Natural killer cell (primary cell): ENCODE results near the gene LRP6. TPM values are rescaled to one million over a fixed set of nuclear protein-coding genes. Genes with fewer than 3 reads are reported as not detected.

Experiments used
- ATAC-seq, 3 donors: fragments of 150-1000 bp in 2 of 3; fragments of 200-7000 bp in 1 of 3; cut with Tn5 transposase; 1 replicate in 1 of 3; 2 replicates in 2 of 3; pipeline ENCODE4 v1.10.0; 2021; ENCODE audit warnings: mild to moderate bottlenecking in 2 of 3, moderate library complexity in 2 of 3
- DNase-seq, 2 donors: peaks; one replicate each; pipeline versions ENCODE4 v3.0.0 to v3.0.0-alpha.2; 2013 to 2021; ENCODE audit warnings: mixed read lengths in 1 of 2
- H3K27ac ChIP-seq: one replicate; pipeline ENCODE4 v1.5.1; 2013; ENCODE audit warnings: mild to moderate bottlenecking, low read length
- H3K27me3 ChIP-seq: one replicate; pipeline ENCODE4 v1.6.1; 2013; ENCODE audit warnings: low read length; ENCODE audit not compliant: control insufficient read depth, insufficient read depth
- H3K36me3 ChIP-seq: one replicate; pipeline ENCODE4 v1.6.1; 2013; ENCODE audit warnings: low read length; ENCODE audit not compliant: control insufficient read depth, insufficient read depth
- H3K4me1 ChIP-seq: one replicate; pipeline ENCODE4 v1.6.1; 2013; ENCODE audit warnings: low read length; ENCODE audit not compliant: control insufficient read depth, insufficient read depth
- H3K4me3 ChIP-seq: one replicate; pipeline ENCODE4 v1.5.1; 2013; ENCODE audit warnings: low read length
- H3K9me3 ChIP-seq: one replicate; pipeline ENCODE4 v1.6.1; 2013; ENCODE audit warnings: low read length; ENCODE audit not compliant: control insufficient read depth, insufficient read depth
- H3K27ac Mint-ChIP-seq, 2 donors: one replicate each; pipeline ENCODE4 v1.8.0; 2022; ENCODE audit warnings: mild to moderate bottlenecking in 2 of 2, mixed read lengths in 2 of 2, moderate library complexity in 1 of 2
- H3K27me3 Mint-ChIP-seq, 2 donors: one replicate each; pipeline ENCODE4 v1.8.0; 2022; ENCODE audit warnings: low read depth in 2 of 2, mixed read lengths in 2 of 2
- H3K36me3 Mint-ChIP-seq: one replicate; pipeline ENCODE4 v1.8.0; 2022; ENCODE audit warnings: mixed read lengths
- H3K4me1 Mint-ChIP-seq, 2 donors: one replicate each; pipeline ENCODE4 v1.8.0; 2022; ENCODE audit warnings: mixed read lengths in 2 of 2
- H3K4me3 Mint-ChIP-seq: one replicate; pipeline ENCODE4 v1.8.0; 2022; ENCODE audit warnings: mild to moderate bottlenecking, moderate library complexity, mixed read lengths
- H3K9me3 Mint-ChIP-seq, 2 donors: one replicate each; pipeline ENCODE4 v1.8.0; 2022; ENCODE audit warnings: mixed read lengths in 2 of 2
- WGBS: methylation state at CpG from one replicate; pipeline ENCODE4 v1.1.7; 2013; ENCODE audit warnings: missing lambda C conversion rate; ENCODE audit not compliant: insufficient coverage; 5-methylcytosine and 5-hydroxymethylcytosine counted together
- intact Hi-C: fragments of 100-400 bp; cut with micrococcal nuclease; formaldehyde crosslinking; loops from one replicate; pipeline ENCODE4 v1.14.2; 2022
- total RNA-seq, 4 donors: library from RNA; stranded (reverse); fragments of 120-200 nt in 1 of 4; gene quantifications; one replicate each; pipeline versions ENCODE4 v1.2.3 to v1.2.4, GENCODE V29; 2013 to 2022
- TF ChIP-seq, protein P1 (sequence below): fragments of 200-600 bp; IDR thresholded peaks from one replicate; pipeline ENCODE4 v1.8.0; 2022; ENCODE audit warnings: antibody characterized with exemption

Gene LRP6
- total RNA-seq, 3 donors from 2014 or later (not counting 1 experiment from before 2014, with no cell fraction given): 0.05 to 0.33 TPM; not detected in 1

GRCh38 chr12:12294215-12295005, 27.6 kb upstream of the LRP6 start:
- Mint-ChIP-seq H3K27me3 (peaks cover 14 to 28% of the 10 kb centered on the region in 2 donors), H3K27ac (no peak overlapping the region), H3K4me1 (no peaks in the 10 kb centered on the region), H3K36me3 (no peaks in the 10 kb centered on the region), H3K4me3 (no peak overlapping the region), H3K9me3 (no peaks in the 10 kb centered on the region)
- H3K9me3 ChIP-seq: no peaks in the 10 kb centered on the region
- WGBS: 83% methylated on average over 5 of the region's 5 CpGs
- intact Hi-C loops: no loop called here
- H3K36me3 ChIP-seq: no peaks in the 10 kb centered on the region
- H3K4me1 ChIP-seq: no peaks in the 10 kb centered on the region
- ATAC-seq (no peak), DNase-seq (no peak)
- no peak overlapping the region for H3K27ac ChIP-seq
- H3K27me3 ChIP-seq: no peaks in the 10 kb centered on the region
- TF ChIP-seq, protein P1, sequence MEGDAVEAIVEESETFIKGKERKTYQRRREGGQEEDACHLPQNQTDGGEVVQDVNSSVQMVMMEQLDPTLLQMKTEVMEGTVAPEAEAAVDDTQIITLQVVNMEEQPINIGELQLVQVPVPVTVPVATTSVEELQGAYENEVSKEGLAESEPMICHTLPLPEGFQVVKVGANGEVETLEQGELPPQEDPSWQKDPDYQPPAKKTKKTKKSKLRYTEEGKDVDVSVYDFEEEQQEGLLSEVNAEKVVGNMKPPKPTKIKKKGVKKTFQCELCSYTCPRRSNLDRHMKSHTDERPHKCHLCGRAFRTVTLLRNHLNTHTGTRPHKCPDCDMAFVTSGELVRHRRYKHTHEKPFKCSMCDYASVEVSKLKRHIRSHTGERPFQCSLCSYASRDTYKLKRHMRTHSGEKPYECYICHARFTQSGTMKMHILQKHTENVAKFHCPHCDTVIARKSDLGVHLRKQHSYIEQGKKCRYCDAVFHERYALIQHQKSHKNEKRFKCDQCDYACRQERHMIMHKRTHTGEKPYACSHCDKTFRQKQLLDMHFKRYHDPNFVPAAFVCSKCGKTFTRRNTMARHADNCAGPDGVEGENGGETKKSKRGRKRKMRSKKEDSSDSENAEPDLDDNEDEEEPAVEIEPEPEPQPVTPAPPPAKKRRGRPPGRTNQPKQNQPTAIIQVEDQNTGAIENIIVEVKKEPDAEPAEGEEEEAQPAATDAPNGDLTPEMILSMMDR: no peak
- no peak overlapping the region for H3K4me3 ChIP-seq

- no peaks in the 10 kb centered on the region for H3K4me1 Mint-ChIP-seq
- TF ChIP-seq, protein P1: no peak
- no peak overlapping the region for H3K4me3 Mint-ChIP-seq
- H3K36me3 Mint-ChIP-seq: no peaks in the 10 kb centered on the region
- H3K27ac ChIP-seq: no peak overlapping the region
- intact Hi-C loops: no loop called here
- H3K9me3 ChIP-seq: no peaks in the 10 kb centered on the region
- H3K36me3 ChIP-seq: no peaks in the 10 kb centered on the region
- no peak for ATAC-seq
- no peaks in the 10 kb centered on the region for H3K27me3 ChIP-seq
- no peaks in the 10 kb centered on the region for H3K4me1 ChIP-seq
- DNase-seq: no peak
- peaks cover 22 to 29% of the 10 kb centered on the region in 2 donors for H3K27me3 Mint-ChIP-seq
- no peaks in the 10 kb centered on the region for H3K9me3 Mint-ChIP-seq
- H3K4me3 ChIP-seq: no peak overlapping the region
- H3K27ac Mint-ChIP-seq: no peak overlapping the region
- 77% methylated on average over 1 of the region's 1 CpG for WGBS
Observed at GRCh38 chr12:12290206-12290605, 23.4 kb upstream of the LRP6 start.

GRCh38 chr12:12286441-12286840, 19.6 kb upstream of the LRP6 start:
- Mint-ChIP-seq H3K9me3 (no peaks in the 10 kb centered on the region), H3K4me3 (no peak overlapping the region), H3K4me1 (no peaks in the 10 kb centered on the region), H3K27me3 (peaks cover 22 to 41% of the 10 kb centered on the region in 2 donors), H3K27ac (no peak overlapping the region), H3K36me3 (no peaks in the 10 kb centered on the region)
- intact Hi-C loops: no loop called here
- peaks cover 2% of the 10 kb centered on the region for H3K27me3 ChIP-seq
- H3K9me3 ChIP-seq: no peaks in the 10 kb centered on the region
- TF ChIP-seq, protein P1: no peak
- no peak for DNase-seq
- no peak for ATAC-seq
- H3K4me1 ChIP-seq: no peaks in the 10 kb centered on the region
- 94% methylated on average over 4 of the region's 5 CpGs for WGBS
- no peak overlapping the region for H3K27ac ChIP-seq
- no peaks in the 10 kb centered on the region for H3K36me3 ChIP-seq
- H3K4me3 ChIP-seq: no peak overlapping the region
